ENCODE data around the gene ITGB1BP1. TPM values are rescaled to one million over a fixed set of nuclear protein-coding genes. Genes with fewer than 3 reads are reported as not detected.

The ITGB1BP1 gene
- total RNA-seq, 4 donors from 2014 or later: 65.9 to 97.3 (median 89.0) TPM

- H3K27ac ChIP-seq: no peak overlapping the region
- H3K9me3 ChIP-seq: no peaks in the 10 kb centered on the region
- DNase-seq (ENCODE audit: low spot score in 2 of 2): no peak
- no peak for TF ChIP-seq CTCF (IDR thresholded peaks at IDR 0.05)
- TF ChIP-seq EP300 (IDR thresholded peaks at IDR 0.05): no peak
- H3K4me1 ChIP-seq: peaks cover 0 to 9% (median 0%) of the 10 kb centered on the region in 4 donors
- 92 to 96% methylated on average over 12 of the region's 12 CpGs for WGBS, 2 donors
- H3K4me3 ChIP-seq: no peak overlapping the region
- peaks cover 0 to 81% (median 0%) of the 10 kb centered on the region in 3 donors for H3K36me3 ChIP-seq
- H3K27me3 ChIP-seq: no peaks in the 10 kb centered on the region
Observed at GRCh38 chr2:9354318-9354717, 69.0 kb downstream of the ITGB1BP1 start.

Other genes with a start within 250 kb of the ITGB1BP1 start
- 10 to 100 TPM; 28.2 to 38.0 (median 31.7) TPM for gene ASAP2, start 216.7 kb downstream of the ITGB1BP1 start, total RNA-seq
- 10 to 100 TPM; 18.6 to 43.9 (median 25.0) TPM for gene CPSF3, start 126 bp upstream of the ITGB1BP1 start, total RNA-seq
- gene IAH1, start 51.0 kb upstream of the ITGB1BP1 start, total RNA-seq: 10 to 100 TPM; 41.9 to 55.1 (median 50.9) TPM
- 10 to 100 TPM; 30.6 to 50.9 (median 42.6) TPM for gene ADAM17, start 132.3 kb upstream of the ITGB1BP1 start, total RNA-seq
- 100 to 1,000 TPM; 166 to 213 (median 185) TPM for gene YWHAQ, start 207.5 kb upstream of the ITGB1BP1 start, total RNA-seq

Data from tibial nerve (tissue), 4 donors.